WTC11 (cell line): ENCODE data around the gene ARIH1. TPM values are rescaled to one million over a fixed set of nuclear protein-coding genes. Genes with fewer than 3 reads are reported as not detected.
"Not testable (repeated sequence)": the region's sequence is repeated elsewhere in the genome, so short reads cannot be mapped to it uniquely, and the experiment has no call there.

ENCODE experiments used
- ATAC-seq: fragments of 200-7000 bp; cut with Tn5 transposase; 2 replicates; pipeline ENCODE4 v1.10.0; 2021; ENCODE audit warnings: mild to moderate bottlenecking, moderate library complexity
- CTCF ChIA-PET: fragments of 300-600 bp; sonication (Branson Sonifier 250); formaldehyde crosslinking; loops from one replicate; lab custom pipeline; 2021; ENCODE audit warnings: antibody characterized with exemption; lab: Charles Lee
- POLR2A ChIA-PET: fragments of 350-600 bp; sonication (Branson Sonifier 250); formaldehyde crosslinking; loops from one replicate; lab custom pipeline; 2021; ENCODE audit warnings: antibody characterized with exemption; lab: Charles Lee
- DNase-seq: peaks from one replicate; pipeline ENCODE4 v3.0.0; 2021; ENCODE audit warnings: low spot score
- H3K27ac Mint-ChIP-seq: 2 replicates; pipeline ENCODE4 v1.8.0; 2021; ENCODE audit warnings: mixed read lengths
- H3K27me3 Mint-ChIP-seq: 2 replicates; pipeline ENCODE4 v1.8.0; 2021; ENCODE audit warnings: low read depth, mild to moderate bottlenecking, moderate library complexity, mixed read lengths
- H3K36me3 Mint-ChIP-seq: 2 replicates; pipeline ENCODE4 v1.8.0; 2021; ENCODE audit warnings: mixed read lengths
- H3K4me1 Mint-ChIP-seq: 2 replicates; pipeline ENCODE4 v1.8.0; 2022; ENCODE audit warnings: mixed read lengths
- H3K4me3 Mint-ChIP-seq: 2 replicates; pipeline ENCODE4 v1.8.0; 2021; ENCODE audit warnings: mild to moderate bottlenecking, moderate library complexity, mixed read lengths
- H3K9me3 Mint-ChIP-seq: 2 replicates; pipeline ENCODE4 v1.8.0; 2021; ENCODE audit warnings: mixed read lengths
- ATF1 ChIP-seq: sonication (generic); formaldehyde crosslinking; IDR thresholded peaks from 2 replicates; pipeline ENCODE4 v1.8.1; 2023; ENCODE audit warnings: mild to moderate bottlenecking, moderate library complexity, missing genetic modification reagents
- EMX1 ChIP-seq: fragments of 250-450 bp; sonication (Bioruptor Pico); IDR thresholded peaks from 2 replicates; pipeline ENCODE4 v1.8.0; 2021; ENCODE audit warnings: mild to moderate bottlenecking
- ESRRA ChIP-seq: sonication (generic); formaldehyde crosslinking; IDR thresholded peaks from 2 replicates; pipeline ENCODE4 v1.8.1; 2022; ENCODE audit warnings: mild to moderate bottlenecking, missing genetic modification reagents, borderline replicate concordance
- FOXK1 ChIP-seq: sonication (generic); formaldehyde crosslinking; IDR thresholded peaks from 2 replicates; pipeline ENCODE4 v1.8.0; 2022; ENCODE audit warnings: mild to moderate bottlenecking, moderate library complexity, missing genetic modification reagents
- MXD4 ChIP-seq: fragments of 250-450 bp; sonication (Bioruptor Pico); IDR thresholded peaks from 2 replicates; pipeline ENCODE4 v1.8.0; 2021; ENCODE audit warnings: mild to moderate bottlenecking, moderate library complexity, borderline replicate concordance
- NR1H2 ChIP-seq: sonication (generic); formaldehyde crosslinking; IDR thresholded peaks from 2 replicates; pipeline ENCODE4 v1.9.0; 2021; ENCODE audit warnings: mild to moderate bottlenecking, moderate library complexity, missing genetic modification reagents
- NR3C1 ChIP-seq: sonication (generic); formaldehyde crosslinking; conservative IDR thresholded peaks from 2 replicates; pipeline ENCODE4 v1.8.1; 2023; ENCODE audit warnings: low read depth, mild to moderate bottlenecking, missing genetic modification reagents
- RORB ChIP-seq: fragments of 250-450 bp; sonication (Bioruptor Pico); IDR thresholded peaks from 2 replicates; pipeline ENCODE4 v1.9.0; 2021; ENCODE audit warnings: mild to moderate bottlenecking
- SMAD4 ChIP-seq: sonication (generic); formaldehyde crosslinking; IDR thresholded peaks from 2 replicates; pipeline ENCODE4 v1.8.0; 2022; ENCODE audit warnings: mild to moderate bottlenecking, missing genetic modification reagents
- SOX15 ChIP-seq: fragments of 250-450 bp; sonication (Bioruptor Pico); IDR thresholded peaks from 2 replicates; pipeline ENCODE4 v1.9.0; 2021; ENCODE audit warnings: mild to moderate bottlenecking
- SP1 ChIP-seq: sonication (generic); formaldehyde crosslinking; conservative IDR thresholded peaks from 2 replicates; pipeline ENCODE4 v1.8.1; 2022; ENCODE audit warnings: missing genetic modification reagents
- TCF7 ChIP-seq: sonication (generic); formaldehyde crosslinking; IDR thresholded peaks from 2 replicates; pipeline ENCODE4 v1.8.0; 2022; ENCODE audit warnings: mild to moderate bottlenecking, low read depth, missing genetic modification reagents, moderate library complexity
- TEAD1 ChIP-seq: sonication (generic); formaldehyde crosslinking; IDR thresholded peaks from 2 replicates; pipeline ENCODE4 v1.8.0; 2022; ENCODE audit warnings: mild to moderate bottlenecking, missing genetic modification reagents
- TP53 ChIP-seq: sonication (generic); formaldehyde crosslinking; IDR thresholded peaks from 2 replicates; pipeline ENCODE4 v1.8.1; 2023; ENCODE audit warnings: mild to moderate bottlenecking, missing genetic modification reagents
- ZNF121 ChIP-seq: sonication (generic); formaldehyde crosslinking; IDR thresholded peaks from 2 replicates; pipeline ENCODE4 v1.8.0; 2023; ENCODE audit warnings: missing genetic modification reagents
- ZNF219 ChIP-seq: sonication (generic); formaldehyde crosslinking; IDR thresholded peaks from 2 replicates; pipeline ENCODE4 v1.8.0; 2023; ENCODE audit warnings: missing genetic modification reagents, mild to moderate bottlenecking, borderline replicate concordance
- ZNF423 ChIP-seq: fragments of 250-450 bp; sonication (Bioruptor Pico); IDR thresholded peaks from 2 replicates; pipeline ENCODE4 v2.1.2; 2022; ENCODE audit warnings: mild to moderate bottlenecking, moderate library complexity
- total RNA-seq: library from RNA; stranded (reverse); gene quantifications from 3 replicates; pipeline ENCODE4 v1.2.3, GENCODE V29; 2021
- TF ChIP-seq, protein P1 (sequence below): sonication (generic); formaldehyde crosslinking; IDR thresholded peaks from 2 replicates; pipeline ENCODE4 v1.8.1; 2022; ENCODE audit warnings: low read depth, mild to moderate bottlenecking, moderate library complexity, missing genetic modification reagents, borderline replicate concordance
- TF ChIP-seq, protein P2 (sequence below): sonication (generic); formaldehyde crosslinking; IDR thresholded peaks from 2 replicates; pipeline ENCODE4 v1.8.1; 2023; ENCODE audit warnings: mild to moderate bottlenecking, missing genetic modification reagents, moderate library complexity
- TF ChIP-seq, protein P3 (sequence below): fragments of 250-450 bp; sonication (Bioruptor Pico); IDR thresholded peaks from 2 replicates; pipeline ENCODE4 v1.9.0; 2021; ENCODE audit warnings: moderate library complexity, mild to moderate bottlenecking, inconsistent platforms, borderline replicate concordance
- TF ChIP-seq, protein P4 (sequence below): sonication (generic); formaldehyde crosslinking; IDR thresholded peaks from 2 replicates; pipeline ENCODE4 v1.8.0; 2022; ENCODE audit warnings: mild to moderate bottlenecking, missing genetic modification reagents
- TF ChIP-seq, protein P5 (sequence below): sonication (generic); formaldehyde crosslinking; IDR thresholded peaks from 2 replicates; pipeline ENCODE4 v1.8.1; 2022; ENCODE audit warnings: mild to moderate bottlenecking, missing genetic modification reagents, moderate library complexity, borderline replicate concordance

The ARIH1 gene
- total RNA-seq, 1 experiment from 2014 or later, result 198 TPM

DNA sequence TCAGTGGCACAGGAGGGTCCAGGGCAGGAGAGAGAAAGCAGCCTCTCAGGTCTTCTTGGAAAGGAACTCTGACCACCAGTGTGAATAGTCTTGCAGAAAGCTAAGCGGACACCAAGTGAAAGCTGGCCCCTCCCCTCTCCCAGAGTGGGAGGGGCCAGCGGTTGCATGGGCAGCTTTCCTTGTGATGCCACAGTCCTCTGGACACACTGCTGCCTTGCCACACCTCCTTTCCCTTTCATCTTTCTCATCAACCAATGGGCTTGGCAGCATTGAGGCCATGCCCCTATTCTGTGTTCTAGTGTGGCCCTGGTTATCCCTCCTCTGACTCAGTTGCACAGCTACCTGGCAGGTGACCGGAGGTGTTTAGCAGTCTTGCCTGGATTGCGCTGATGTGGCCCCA, 130.7 kb downstream of the ARIH1 start (continued):
- no peak for TF ChIP-seq SP1 (CRISPR knock-in tag)
- TF ChIP-seq TP53 (CRISPR knock-in tag), result no peak
- no peak for TF ChIP-seq SMAD4 (CRISPR knock-in tag)
- TF ChIP-seq ZNF219 (CRISPR knock-in tag), result no peak
- no peak for TF ChIP-seq NR1H2 (CRISPR knock-in tag)
- TF ChIP-seq SOX15 (CRISPR knock-in tag), result no peak
- TF ChIP-seq FOXK1 (CRISPR knock-in tag), result no peak
- TF ChIP-seq NR3C1 (CRISPR knock-in tag), result no peak
- no peak for TF ChIP-seq TCF7 (CRISPR knock-in tag)
- TF ChIP-seq ATF1 (CRISPR knock-in tag), result no peak
- TF ChIP-seq, protein P1, sequence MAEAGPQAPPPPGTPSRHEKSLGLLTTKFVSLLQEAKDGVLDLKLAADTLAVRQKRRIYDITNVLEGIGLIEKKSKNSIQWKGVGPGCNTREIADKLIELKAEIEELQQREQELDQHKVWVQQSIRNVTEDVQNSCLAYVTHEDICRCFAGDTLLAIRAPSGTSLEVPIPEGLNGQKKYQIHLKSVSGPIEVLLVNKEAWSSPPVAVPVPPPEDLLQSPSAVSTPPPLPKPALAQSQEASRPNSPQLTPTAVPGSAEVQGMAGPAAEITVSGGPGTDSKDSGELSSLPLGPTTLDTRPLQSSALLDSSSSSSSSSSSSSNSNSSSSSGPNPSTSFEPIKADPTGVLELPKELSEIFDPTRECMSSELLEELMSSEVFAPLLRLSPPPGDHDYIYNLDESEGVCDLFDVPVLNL (CRISPR knock-in tag), result no peak
- TF ChIP-seq RORB (CRISPR knock-in tag), result no peak
- no peak for TF ChIP-seq ZNF121 (CRISPR knock-in tag)

DNA sequence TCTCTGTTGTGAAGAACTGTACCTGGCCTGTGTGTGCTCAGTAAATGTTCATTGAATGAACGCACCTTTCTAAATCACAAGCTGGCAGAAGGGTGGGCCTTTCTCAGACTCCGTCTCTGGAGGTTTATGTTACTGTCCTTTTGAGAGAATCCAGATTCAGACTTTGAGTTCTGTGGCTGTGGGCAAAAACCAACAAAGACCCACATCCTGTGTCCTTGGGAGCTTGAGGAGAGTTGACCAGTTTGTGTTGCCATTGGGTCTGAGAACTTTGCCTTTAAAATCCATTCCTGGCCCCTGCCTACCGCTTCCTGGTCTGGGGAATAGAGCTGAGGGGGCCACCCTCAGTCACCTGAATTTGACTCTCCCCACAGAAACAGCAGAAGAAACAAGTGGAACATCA, 134.0 kb downstream of the ARIH1 start:
- H3K27ac Mint-ChIP-seq, H3K4me3 Mint-ChIP-seq, H3K27me3 Mint-ChIP-seq, CTCF ChIA-PET, H3K36me3 Mint-ChIP-seq, DNase-seq, POLR2A ChIA-PET, ATAC-seq, H3K9me3 Mint-ChIP-seq: not testable (repeated sequence)
- H3K4me1 Mint-ChIP-seq, result peaks cover 18% of the 10 kb centered on the region

DNA sequence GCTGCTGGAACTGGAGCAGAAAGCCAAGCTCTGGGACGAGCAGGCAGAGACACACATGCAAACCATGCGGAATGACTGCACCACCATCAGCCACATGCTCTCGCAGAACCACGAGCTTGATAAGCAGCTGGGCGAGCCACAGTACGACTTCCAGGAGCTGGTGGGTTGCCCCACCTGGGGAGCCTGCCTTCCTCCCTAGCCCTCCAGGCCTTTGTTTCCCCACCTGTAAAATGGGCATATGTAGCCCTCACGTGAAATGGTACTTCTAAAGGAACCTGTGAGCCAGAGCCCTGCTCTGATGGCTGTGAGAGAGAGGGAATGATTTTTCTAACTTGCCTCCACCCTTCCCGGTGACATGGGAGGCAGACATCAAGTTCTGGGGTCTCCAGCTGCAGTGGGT, 135.7 kb downstream of the ARIH1 start:
- Mint-ChIP-seq H3K4me1 (peaks cover 10% of the 10 kb centered on the region), H3K27me3 (peaks cover 3% of the 10 kb centered on the region; the same call in 1 of the 2 replicates), H3K36me3 (no peaks in the 10 kb centered on the region), H3K9me3 (no peaks in the 10 kb centered on the region), H3K4me3 (no peak overlapping the region), H3K27ac (no peak overlapping the region)
- POLR2A ChIA-PET, result no interaction called here
- DNase-seq (no peak), ATAC-seq (no peak)
- TF ChIP-seq ESRRA (CRISPR knock-in tag), result no peak
- no peak for TF ChIP-seq ZNF423
- no peak for TF ChIP-seq MXD4 (CRISPR knock-in tag)
- TF ChIP-seq, protein P2, sequence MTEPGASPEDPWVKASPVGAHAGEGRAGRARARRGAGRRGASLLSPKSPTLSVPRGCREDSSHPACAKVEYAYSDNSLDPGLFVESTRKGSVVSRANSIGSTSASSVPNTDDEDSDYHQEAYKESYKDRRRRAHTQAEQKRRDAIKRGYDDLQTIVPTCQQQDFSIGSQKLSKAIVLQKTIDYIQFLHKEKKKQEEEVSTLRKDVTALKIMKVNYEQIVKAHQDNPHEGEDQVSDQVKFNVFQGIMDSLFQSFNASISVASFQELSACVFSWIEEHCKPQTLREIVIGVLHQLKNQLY (CRISPR knock-in tag), result no peak
- TF ChIP-seq EMX1, result no peak
- no peak for TF ChIP-seq TP53 (CRISPR knock-in tag)
- TF ChIP-seq, protein P3, sequence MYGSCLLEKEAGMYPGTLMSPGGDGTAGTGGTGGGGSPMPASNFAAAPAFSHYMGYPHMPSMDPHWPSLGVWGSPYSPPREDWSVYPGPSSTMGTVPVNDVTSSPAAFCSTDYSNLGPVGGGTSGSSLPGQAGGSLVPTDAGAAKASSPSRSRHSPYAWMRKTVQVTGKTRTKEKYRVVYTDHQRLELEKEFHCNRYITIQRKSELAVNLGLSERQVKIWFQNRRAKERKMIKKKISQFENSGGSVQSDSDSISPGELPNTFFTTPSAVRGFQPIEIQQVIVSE (CRISPR knock-in tag), result no peak
- TF ChIP-seq, protein P4, sequence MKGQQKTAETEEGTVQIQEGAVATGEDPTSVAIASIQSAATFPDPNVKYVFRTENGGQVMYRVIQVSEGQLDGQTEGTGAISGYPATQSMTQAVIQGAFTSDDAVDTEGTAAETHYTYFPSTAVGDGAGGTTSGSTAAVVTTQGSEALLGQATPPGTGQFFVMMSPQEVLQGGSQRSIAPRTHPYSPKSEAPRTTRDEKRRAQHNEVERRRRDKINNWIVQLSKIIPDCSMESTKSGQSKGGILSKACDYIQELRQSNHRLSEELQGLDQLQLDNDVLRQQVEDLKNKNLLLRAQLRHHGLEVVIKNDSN, result no peak
- TF ChIP-seq, protein P5, sequence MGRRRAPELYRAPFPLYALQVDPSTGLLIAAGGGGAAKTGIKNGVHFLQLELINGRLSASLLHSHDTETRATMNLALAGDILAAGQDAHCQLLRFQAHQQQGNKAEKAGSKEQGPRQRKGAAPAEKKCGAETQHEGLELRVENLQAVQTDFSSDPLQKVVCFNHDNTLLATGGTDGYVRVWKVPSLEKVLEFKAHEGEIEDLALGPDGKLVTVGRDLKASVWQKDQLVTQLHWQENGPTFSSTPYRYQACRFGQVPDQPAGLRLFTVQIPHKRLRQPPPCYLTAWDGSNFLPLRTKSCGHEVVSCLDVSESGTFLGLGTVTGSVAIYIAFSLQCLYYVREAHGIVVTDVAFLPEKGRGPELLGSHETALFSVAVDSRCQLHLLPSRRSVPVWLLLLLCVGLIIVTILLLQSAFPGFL (CRISPR knock-in tag), result no peak
- TF ChIP-seq SP1 (CRISPR knock-in tag), result no peak
- no peak for TF ChIP-seq SMAD4 (CRISPR knock-in tag)
- no peak for TF ChIP-seq TEAD1
- CTCF ChIA-PET, result interaction anchor here (1.3 kb wide), 1 partner anchor 61 kb away, joined by 4 read pairs; no protein-coding TSS in a partner anchor

DNA sequence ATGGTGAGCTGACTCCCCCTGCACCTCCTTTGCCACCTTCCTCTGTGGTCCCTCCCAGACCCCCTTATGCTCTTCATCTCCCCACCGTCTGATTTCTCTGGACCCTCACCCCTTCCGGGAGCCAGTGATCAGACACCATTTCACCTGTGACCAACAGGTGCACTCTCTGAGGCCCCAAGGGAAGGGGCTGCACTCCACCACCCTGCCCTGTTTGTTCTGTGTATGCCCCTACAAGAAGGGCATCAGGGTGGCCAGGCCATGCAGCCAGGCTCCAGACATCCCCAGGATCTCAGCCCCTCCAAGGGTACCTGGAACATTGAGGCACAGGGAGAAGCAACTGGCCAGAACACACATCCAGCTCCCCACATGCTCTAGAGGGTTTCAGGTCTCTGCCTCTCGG, 138.2 kb downstream of the ARIH1 start:
- H3K9me3 Mint-ChIP-seq, H3K36me3 Mint-ChIP-seq, H3K4me3 Mint-ChIP-seq, ATAC-seq, H3K27me3 Mint-ChIP-seq, H3K27ac Mint-ChIP-seq, DNase-seq, POLR2A ChIA-PET: not testable (repeated sequence)
- H3K4me1 Mint-ChIP-seq, result peaks cover 24% of the 10 kb centered on the region
- CTCF ChIA-PET, result interaction anchor here (0.5 to 1.5 kb wide), 4 partner anchors 9 to 261 kb away, joined by 3 read pairs; no protein-coding TSS in a partner anchor
